CD14-positive monocyte (primary cell): ENCODE results near the gene SSTR3. TPM values are rescaled to one million over a fixed set of nuclear protein-coding genes. Genes with fewer than 3 reads are reported as not detected.

Experiments
- DNase-seq, 3 donors: peaks; one replicate each; pipeline ENCODE4 v3.0.0-alpha.2; 2011 to 2022
- H2AFZ ChIP-seq: 2 replicates; pipeline ENCODE4 v1.6.0; 2012; ENCODE audit warnings: mild to moderate bottlenecking, low read depth, low read length, inconsistent platforms; ENCODE audit not compliant: insufficient read depth, poor library complexity, severe bottlenecking
- H3K27ac ChIP-seq, 2 donors: 1 replicate in 1 of 2; 2 replicates in 1 of 2; pipeline ENCODE4 v1.5.1; 2012 to 2013; ENCODE audit warnings: low read length in 2 of 2, control low read depth in 1 of 2, inconsistent platforms in 1 of 2, low read depth in 1 of 2, mild to moderate bottlenecking in 1 of 2
- H3K27me3 ChIP-seq, 2 donors: one replicate each; pipeline versions ENCODE4 v1.6.0 to v1.6.1; 2011 to 2013; ENCODE audit warnings: low read length in 2 of 2; ENCODE audit not compliant: control insufficient read depth in 2 of 2, insufficient read depth in 2 of 2
- H3K36me3 ChIP-seq, 2 donors: replicated peaks in 1 of 2; 1 replicate in 1 of 2; 2 replicates in 1 of 2; pipeline versions ENCODE4 v1.5.1 to v1.6.1; 2012 to 2013; ENCODE audit warnings: low read length in 2 of 2, control low read depth in 1 of 2, inconsistent platforms in 1 of 2, mild to moderate bottlenecking in 1 of 2; ENCODE audit not compliant: insufficient read depth in 2 of 2, control insufficient read depth in 1 of 2
- H3K4me1 ChIP-seq, 2 donors: 1 replicate in 1 of 2; 2 replicates in 1 of 2; pipeline versions ENCODE4 v1.5.1 to v1.6.1; 2012 to 2013; ENCODE audit warnings: low read length in 2 of 2, control low read depth in 1 of 2, inconsistent platforms in 1 of 2, mild to moderate bottlenecking in 1 of 2, moderate library complexity in 1 of 2; ENCODE audit not compliant: insufficient read depth in 2 of 2, control insufficient read depth in 1 of 2
- H3K4me2 ChIP-seq: replicated peaks from 2 replicates; pipeline ENCODE3; 2012; ENCODE audit warnings: low read length, moderate library complexity, mild to moderate bottlenecking; ENCODE audit not compliant: poor library complexity, severe bottlenecking; ENCODE audit errors: extremely low read depth
- H3K4me3 ChIP-seq, 3 experiments: fragments of 200-600 bp in 1 of 3; sonication (generic) in 1 of 3; replicated peaks in 1 of 3; 1 replicate in 2 of 3; 2 replicates in 1 of 3; pipeline ENCODE4 v1.5.1; 2011 to 2013; ENCODE audit warnings: low read length in 3 of 3, mild to moderate bottlenecking in 3 of 3, control low read depth in 2 of 3, low read depth in 2 of 3, inconsistent platforms in 1 of 3, moderate library complexity in 1 of 3
- H3K79me2 ChIP-seq: 2 replicates; pipeline ENCODE4 v1.6.0; 2012; ENCODE audit warnings: mild to moderate bottlenecking, control low read depth, inconsistent platforms, low read length, moderate library complexity; ENCODE audit not compliant: insufficient read depth
- H3K9ac ChIP-seq: 2 replicates; pipeline ENCODE4 v1.6.0; 2017; ENCODE audit warnings: low read length, mild to moderate bottlenecking; ENCODE audit not compliant: insufficient read depth, poor library complexity, severe bottlenecking
- H3K9me3 ChIP-seq, 2 donors: replicated peaks in 1 of 2; 1 replicate in 1 of 2; 2 replicates in 1 of 2; pipeline versions ENCODE4 v1.5.1 to v1.6.1; 2012 to 2013; ENCODE audit warnings: low read length in 2 of 2, control low read depth in 1 of 2; ENCODE audit not compliant: control insufficient read depth in 1 of 2, insufficient read depth in 1 of 2
- H4K20me1 ChIP-seq: 2 replicates; pipeline ENCODE4 v1.6.0; 2012; ENCODE audit warnings: mild to moderate bottlenecking, low read length, control low read depth, moderate library complexity; ENCODE audit not compliant: insufficient read depth
- H3K27ac Mint-ChIP-seq, 7 donors: one replicate each; pipeline ENCODE4 v1.8.0; 2020; ENCODE audit warnings: mild to moderate bottlenecking in 7 of 7, mixed read lengths in 7 of 7, moderate library complexity in 6 of 7, inconsistent platforms in 2 of 7
- H3K27me3 Mint-ChIP-seq, 3 donors: one replicate each; pipeline ENCODE4 v1.8.0; 2021 to 2022; ENCODE audit warnings: low read depth in 3 of 3, mild to moderate bottlenecking in 3 of 3, mixed read lengths in 3 of 3, moderate library complexity in 3 of 3, inconsistent platforms in 1 of 3
- H3K36me3 Mint-ChIP-seq, 2 donors: one replicate each; pipeline ENCODE4 v1.8.0; 2020; ENCODE audit warnings: mixed read lengths in 2 of 2, inconsistent platforms in 1 of 2, mild to moderate bottlenecking in 1 of 2
- H3K4me1 Mint-ChIP-seq: one replicate; pipeline ENCODE4 v1.8.0; 2020; ENCODE audit warnings: mild to moderate bottlenecking, mixed read lengths
- H3K4me3 Mint-ChIP-seq, 2 donors: one replicate each; pipeline ENCODE4 v1.8.0; 2020; ENCODE audit warnings: mild to moderate bottlenecking in 2 of 2, mixed read lengths in 2 of 2, moderate library complexity in 1 of 2
- H3K9me3 Mint-ChIP-seq, 7 donors: one replicate each; pipeline ENCODE4 v1.8.0; 2020 to 2022; ENCODE audit warnings: mixed read lengths in 7 of 7, mild to moderate bottlenecking in 6 of 7, moderate library complexity in 6 of 7, inconsistent platforms in 2 of 7
- CTCF ChIP-seq: fragments of 200-600 bp; IDR thresholded peaks from one replicate; pipeline ENCODE4 v1.8.0; 2022; ENCODE audit warnings: antibody characterized with exemption, mild to moderate bottlenecking
- WGBS: methylation state at CpG from one replicate; pipeline ENCODE4 v1.1.5; 2013; ENCODE audit warnings: missing lambda C conversion rate; ENCODE audit not compliant: insufficient coverage; 5-methylcytosine and 5-hydroxymethylcytosine counted together
- intact Hi-C, 2 donors: fragments of 100-400 bp; cut with micrococcal nuclease; formaldehyde crosslinking; loops; one replicate each; pipeline versions ENCODE4 v1.15.0 to v1.15.1; 2023
- polyA plus RNA-seq, 3 donors: library from polyadenylated mRNA; depleted of rRNA in 1 of 3; unstranded in 2 of 3; stranded (reverse) in 1 of 3; fragments of 300-500 nt in 2 of 3; fragments of >200 nt in 1 of 3; fragmentation: Illumina TruSeq in 2 of 3; gene quantifications; 1 replicate in 2 of 3; 2 replicates in 1 of 3; pipeline ENCODE4 v1.2.3, GENCODE V29; 2012 to 2021

Gene SSTR3
- polyA plus RNA-seq, 3 donors: 0.04 TPM; not detected in 2

GRCh38 chr22:37190262-37190780 is 22.0 kb downstream of the SSTR3 start:
- DNase-seq: no peak
- no peak overlapping the region for H3K4me3 ChIP-seq
- H2AFZ ChIP-seq: no peak overlapping the region
- H3K27ac ChIP-seq: no peak overlapping the region
- intact Hi-C loops: no loop called here
- H3K9me3 Mint-ChIP-seq: peaks cover 0 to 3% (median 0%) of the 10 kb centered on the region in 7 donors
- peaks cover 5 to 14% (median 9%) of the 10 kb centered on the region in 3 donors for H3K27me3 Mint-ChIP-seq
- peaks cover 18% of the 10 kb centered on the region for H3K4me1 Mint-ChIP-seq
- no peak for TF ChIP-seq CTCF
- no peak overlapping the region for H3K9ac ChIP-seq
- H3K27ac Mint-ChIP-seq: no peak overlapping the region
- no peak overlapping the region for H3K4me2 ChIP-seq
- no CpG with 5 or more reads among the region's 4 CpGs for WGBS
- H4K20me1 ChIP-seq: no peaks in the 10 kb centered on the region
- no peaks in the 10 kb centered on the region for H3K9me3 ChIP-seq
- no peaks in the 10 kb centered on the region for H3K79me2 ChIP-seq
- H3K4me1 ChIP-seq: peaks cover 5 to 9% of the 10 kb centered on the region in 2 donors
- H3K4me3 Mint-ChIP-seq: no peak overlapping the region
- H3K36me3 ChIP-seq: no peaks in the 10 kb centered on the region
- H3K36me3 Mint-ChIP-seq: no peaks in the 10 kb centered on the region
- peaks cover 0 to 3% of the 10 kb centered on the region in 2 donors for H3K27me3 ChIP-seq

- no peak for TF ChIP-seq CTCF
- Histone ChIP-seq H3K9me3 (no peaks in the 10 kb centered on the region), H3K79me2 (no peaks in the 10 kb centered on the region), H3K4me3 (no peak overlapping the region), H2AFZ (no peak overlapping the region), H3K27me3 (peaks cover 0 to 3% of the 10 kb centered on the region in 2 donors), H4K20me1 (no peaks in the 10 kb centered on the region), H3K4me1 (peaks cover 5 to 9% of the 10 kb centered on the region in 2 donors), H3K36me3 (no peaks in the 10 kb centered on the region), H3K4me2 (no peak overlapping the region), H3K27ac (no peak overlapping the region), H3K9ac (no peak overlapping the region)
- intact Hi-C loops: no loop called here
- peaks cover 18% of the 10 kb centered on the region for H3K4me1 Mint-ChIP-seq
- H3K4me3 Mint-ChIP-seq: no peak overlapping the region
- H3K27me3 Mint-ChIP-seq: peaks cover 5 to 17% (median 14%) of the 10 kb centered on the region in 3 donors
- no peak for DNase-seq
- peaks cover 0 to 3% (median 0%) of the 10 kb centered on the region in 7 donors for H3K9me3 Mint-ChIP-seq
- H3K36me3 Mint-ChIP-seq: no peaks in the 10 kb centered on the region
- WGBS: 100% methylated on average over 1 of the region's 2 CpGs
- peak overlapping the region in 1 of 7 donors; percentile 32 for H3K27ac Mint-ChIP-seq
These were observed 23.3 kb downstream of the SSTR3 start for GRCh38 chr22:37188901-37189466.
